Epidermal melanocyte (primary cell): ENCODE results near the gene SERTAD2.
A peak's percentile ranks its signal among the peaks of the same experiment; 100 is the strongest.

Source experiments
- DNase-seq: peaks from one replicate; pipeline ENCODE4 v3.0.0; 2011; ENCODE audit warnings: low spot score; ENCODE audit not compliant: insufficient read length

Gene SERTAD2

GRCh38 chr2:64586883-64587481, 66.7 kb downstream of the SERTAD2 start:
- DNase-seq = peak; percentile 70

GRCh38 chr2:64586054-64586453, 67.7 kb downstream of the SERTAD2 start:
- DNase-seq = no peak

GRCh38 chr2:64582774-64583340, 70.9 kb downstream of the SERTAD2 start:
- no peak for DNase-seq

GRCh38 chr2:64581777-64582539, 71.8 kb downstream of the SERTAD2 start:
- DNase-seq = no peak
